RWPE1 (cell line): ENCODE data around the gene TRAF3.

Source experiments
- CTCF ChIA-PET: fragments of 350-600 bp; sonication (Branson Sonifier 250); formaldehyde crosslinking; extraction: SDS; loops from one replicate; lab custom pipeline; 2021; lab: Yijun Ruan, JAX
- POLR2A ChIA-PET: fragments of 400-600 bp; formaldehyde crosslinking; extraction: SDS; loops from one replicate; lab custom pipeline; 2020; ENCODE audit warnings: antibody characterized with exemption; ENCODE audit not compliant: low non-redundant PET; lab: Yijun Ruan, JAX
- DNase-seq: peaks from one replicate; pipeline ENCODE4 v3.0.0; 2012; ENCODE audit warnings: low spot score
- H3K27ac ChIP-seq: fragments of 450-650 bp; 2 replicates; pipeline ENCODE4 v1.5.1; 2017
- TF ChIP-seq, protein P1 (sequence below): fragments of 450-650 bp; conservative IDR thresholded peaks from 2 replicates; pipeline ENCODE4 v1.5.1; 2017; ENCODE audit warnings: low read depth, mild to moderate bottlenecking

Gene TRAF3

DNA sequence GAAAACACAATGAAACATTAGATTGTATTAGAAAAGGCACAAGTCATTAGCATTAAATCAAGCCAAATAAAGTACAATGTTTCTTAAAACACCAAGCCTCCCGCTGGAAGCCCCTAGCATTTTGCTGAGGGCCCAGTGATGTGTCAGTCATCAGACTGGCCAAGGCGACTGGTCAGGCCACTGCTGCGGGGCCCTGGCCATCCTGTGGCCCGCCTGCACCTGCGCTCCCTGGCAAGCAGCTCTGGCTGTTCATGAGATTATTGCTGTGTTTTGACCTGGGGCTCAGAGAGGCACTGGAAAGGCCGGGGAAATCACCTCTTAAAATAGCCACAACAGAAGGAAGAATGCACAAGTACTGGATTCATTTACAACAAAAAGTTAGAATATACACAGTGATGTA is 121.0 kb downstream of the TRAF3 start:
- ChIA-PET POLR2A (no interaction called here), CTCF (interaction anchor here (0.5 kb wide), 1 partner anchor 537 kb away, joined by 3 read pairs; no protein-coding TSS in a partner anchor)
- TF ChIP-seq, protein P1, sequence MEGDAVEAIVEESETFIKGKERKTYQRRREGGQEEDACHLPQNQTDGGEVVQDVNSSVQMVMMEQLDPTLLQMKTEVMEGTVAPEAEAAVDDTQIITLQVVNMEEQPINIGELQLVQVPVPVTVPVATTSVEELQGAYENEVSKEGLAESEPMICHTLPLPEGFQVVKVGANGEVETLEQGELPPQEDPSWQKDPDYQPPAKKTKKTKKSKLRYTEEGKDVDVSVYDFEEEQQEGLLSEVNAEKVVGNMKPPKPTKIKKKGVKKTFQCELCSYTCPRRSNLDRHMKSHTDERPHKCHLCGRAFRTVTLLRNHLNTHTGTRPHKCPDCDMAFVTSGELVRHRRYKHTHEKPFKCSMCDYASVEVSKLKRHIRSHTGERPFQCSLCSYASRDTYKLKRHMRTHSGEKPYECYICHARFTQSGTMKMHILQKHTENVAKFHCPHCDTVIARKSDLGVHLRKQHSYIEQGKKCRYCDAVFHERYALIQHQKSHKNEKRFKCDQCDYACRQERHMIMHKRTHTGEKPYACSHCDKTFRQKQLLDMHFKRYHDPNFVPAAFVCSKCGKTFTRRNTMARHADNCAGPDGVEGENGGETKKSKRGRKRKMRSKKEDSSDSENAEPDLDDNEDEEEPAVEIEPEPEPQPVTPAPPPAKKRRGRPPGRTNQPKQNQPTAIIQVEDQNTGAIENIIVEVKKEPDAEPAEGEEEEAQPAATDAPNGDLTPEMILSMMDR: no peak
- DNase-seq: no peak
- H3K27ac ChIP-seq: no peak overlapping the region

DNA sequence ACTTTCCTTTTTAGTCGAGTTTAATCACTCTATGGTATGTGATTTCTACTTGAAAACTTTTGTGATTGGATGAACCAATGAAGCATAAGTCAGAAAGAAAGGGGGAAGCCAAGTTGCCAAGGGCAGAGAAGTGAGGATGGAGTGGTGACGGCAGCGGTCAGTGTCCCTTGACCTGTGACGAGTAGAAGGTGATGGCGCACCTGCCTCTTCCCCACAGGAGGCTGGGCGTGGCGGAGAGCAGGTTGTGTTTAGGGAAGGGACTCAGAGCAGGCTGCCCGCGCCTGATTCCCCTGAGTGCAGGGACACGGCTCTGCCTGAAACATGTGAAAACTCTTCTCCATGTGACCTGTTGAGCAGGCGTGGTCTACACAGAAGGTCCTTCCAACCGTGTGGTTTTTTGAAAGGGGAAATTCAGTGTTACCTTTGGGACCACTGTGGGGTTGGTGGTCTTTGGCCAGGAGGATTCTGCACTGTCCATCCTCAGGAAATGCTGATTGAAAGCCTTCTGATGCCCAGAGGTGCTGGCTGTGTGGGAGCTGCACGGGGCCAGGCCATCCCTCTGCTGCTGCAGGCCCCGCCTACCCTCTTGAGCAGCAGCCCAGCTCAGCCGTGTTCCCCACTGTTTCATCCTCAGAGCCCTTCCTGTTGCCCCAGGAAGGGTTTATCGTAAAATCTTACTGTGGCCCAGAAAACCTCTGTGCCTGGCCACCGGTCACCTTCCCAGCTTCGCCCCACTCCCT is 121.7 kb downstream of the TRAF3 start:
- no peak for DNase-seq
- ChIA-PET POLR2A (no interaction called here), CTCF (no interaction called here)
- TF ChIP-seq, protein P1: no peak
- no peak overlapping the region for H3K27ac ChIP-seq

DNA sequence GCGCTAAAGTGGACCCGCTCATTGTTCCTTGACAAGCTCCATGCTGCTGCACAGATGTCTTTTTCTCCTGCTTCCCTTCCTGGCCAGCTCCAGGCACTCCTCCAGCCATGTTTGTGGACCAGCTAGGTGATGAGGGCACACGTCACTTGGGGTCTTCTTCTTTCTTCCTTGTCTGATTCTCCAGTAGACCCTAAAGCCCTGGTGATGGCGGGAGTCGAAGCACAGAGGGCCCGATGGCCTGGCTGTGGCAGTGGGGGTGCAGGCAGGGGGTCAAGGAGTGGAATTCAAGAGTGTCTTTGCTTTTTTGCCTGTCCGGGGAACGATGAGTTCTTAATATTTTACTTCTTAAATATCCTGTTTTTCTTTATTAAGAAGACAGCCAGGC is 122.3 kb downstream of the TRAF3 start:
- ChIA-PET CTCF (no interaction called here), POLR2A (no interaction called here)
- TF ChIP-seq, protein P1: no peak
- no peak overlapping the region for H3K27ac ChIP-seq
- DNase-seq: no peak

DNA sequence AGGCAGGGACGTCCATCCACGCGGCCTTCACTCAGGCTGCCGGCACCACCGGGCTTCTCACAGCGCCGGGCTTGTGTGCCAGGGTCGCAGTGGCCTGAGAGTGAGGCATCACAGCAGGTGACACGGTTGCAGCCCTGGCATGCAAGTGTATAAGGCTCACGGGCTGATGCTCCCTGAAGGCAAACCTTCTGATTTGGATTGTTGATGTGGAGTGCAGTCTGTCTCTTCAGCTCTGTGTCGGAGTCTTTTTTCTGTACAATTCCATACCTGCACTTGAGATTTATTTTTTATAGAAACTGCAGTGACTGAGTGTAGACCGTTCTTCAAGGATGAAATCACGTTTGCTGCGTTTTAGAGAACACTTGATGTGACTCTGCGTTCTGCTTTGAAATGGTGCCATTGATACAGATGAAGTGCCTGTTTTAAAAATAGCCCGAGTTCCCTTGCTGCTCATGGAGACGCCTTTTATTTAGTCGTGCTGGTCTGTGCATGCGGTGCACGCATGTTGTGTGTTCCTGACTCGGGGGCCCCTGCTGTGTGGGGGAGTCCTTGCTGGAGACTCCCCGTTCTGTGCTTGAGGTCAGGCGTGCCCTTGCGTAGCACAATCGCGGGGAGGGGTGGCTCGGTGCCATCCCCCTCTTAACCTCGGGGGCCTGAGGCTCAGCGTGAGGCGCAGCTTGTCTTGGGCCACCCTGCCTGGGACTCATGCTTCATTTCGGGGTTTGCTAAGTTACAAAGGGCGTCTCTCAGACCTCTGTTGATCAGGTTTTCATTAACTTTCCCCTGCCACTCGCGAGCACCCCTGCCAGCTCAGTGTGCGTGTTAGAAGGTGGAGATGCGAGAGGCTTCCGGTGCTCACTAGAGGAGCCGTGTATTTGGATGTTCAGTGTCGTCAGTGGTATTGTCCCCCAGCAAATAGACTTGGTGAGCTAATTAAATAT is 123.7 kb downstream of the TRAF3 start:
- ChIA-PET CTCF (interaction anchor here (0.6 kb wide), 1 partner anchor 126 kb away, joined by 3 read pairs; no protein-coding TSS in a partner anchor), POLR2A (no interaction called here)
- TF ChIP-seq, protein P1: no peak
- no peak overlapping the region for H3K27ac ChIP-seq
- DNase-seq: no peak

DNA sequence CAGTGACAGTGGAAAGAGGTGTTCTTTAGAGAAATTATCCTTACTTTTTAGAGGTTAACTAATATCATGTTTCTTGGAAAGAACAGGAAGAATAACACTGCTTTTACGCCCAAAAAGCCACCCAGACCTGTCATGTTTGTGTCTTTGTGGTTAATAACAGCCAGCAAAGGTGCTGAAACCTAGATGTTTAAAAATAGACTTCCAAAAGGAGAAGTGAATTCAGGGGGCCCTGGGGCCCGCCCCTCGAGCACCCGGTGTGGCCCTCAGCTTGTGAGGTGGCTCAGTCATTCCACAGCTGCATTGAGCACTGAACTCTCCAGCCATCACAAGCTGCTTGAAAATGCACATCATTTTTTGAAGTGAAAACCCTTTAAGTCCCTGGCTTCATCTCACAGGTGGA is 124.4 kb downstream of the TRAF3 start:
- CTCF ChIA-PET: interaction anchor here (0.6 kb wide), 1 partner anchor 127 kb away, joined by 3 read pairs; no protein-coding TSS in a partner anchor
- DNase-seq: no peak
- no peak overlapping the region for H3K27ac ChIP-seq
- POLR2A ChIA-PET: no interaction called here
- TF ChIP-seq, protein P1: no peak

DNA sequence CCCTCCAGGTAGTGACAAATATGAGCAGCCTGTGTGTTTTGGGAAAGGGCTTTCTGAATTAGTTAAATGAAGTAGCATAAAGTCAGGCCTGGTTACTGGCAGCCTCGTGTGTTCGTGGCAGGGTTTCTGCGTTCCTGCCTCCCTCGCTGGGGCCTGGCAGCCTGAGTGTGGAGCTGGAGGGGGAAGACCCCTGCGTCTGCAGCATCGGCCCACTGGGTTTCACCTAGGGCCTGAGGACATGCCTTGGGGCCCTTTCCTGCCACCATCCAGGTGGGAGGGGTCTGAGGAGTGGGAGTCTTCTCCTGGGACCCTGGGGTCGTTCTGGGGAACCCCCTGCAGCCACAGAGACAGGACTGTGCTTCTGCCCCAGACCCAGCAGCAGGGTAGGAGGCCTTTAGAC is 124.8 kb downstream of the TRAF3 start:
- POLR2A ChIA-PET: no interaction called here
- TF ChIP-seq, protein P1: no peak
- DNase-seq: no peak
- CTCF ChIA-PET: no interaction called here
- no peak overlapping the region for H3K27ac ChIP-seq
